OCI-M2 (cell line): ENCODE data around the gene UNC45A.

Experiments used
- DNase-seq: peaks from one replicate; lab custom pipeline; 2025; ENCODE audit not compliant: unreplicated experiment; lab: John Stamatoyannopoulos, UW

UNC45A gene

DNA sequence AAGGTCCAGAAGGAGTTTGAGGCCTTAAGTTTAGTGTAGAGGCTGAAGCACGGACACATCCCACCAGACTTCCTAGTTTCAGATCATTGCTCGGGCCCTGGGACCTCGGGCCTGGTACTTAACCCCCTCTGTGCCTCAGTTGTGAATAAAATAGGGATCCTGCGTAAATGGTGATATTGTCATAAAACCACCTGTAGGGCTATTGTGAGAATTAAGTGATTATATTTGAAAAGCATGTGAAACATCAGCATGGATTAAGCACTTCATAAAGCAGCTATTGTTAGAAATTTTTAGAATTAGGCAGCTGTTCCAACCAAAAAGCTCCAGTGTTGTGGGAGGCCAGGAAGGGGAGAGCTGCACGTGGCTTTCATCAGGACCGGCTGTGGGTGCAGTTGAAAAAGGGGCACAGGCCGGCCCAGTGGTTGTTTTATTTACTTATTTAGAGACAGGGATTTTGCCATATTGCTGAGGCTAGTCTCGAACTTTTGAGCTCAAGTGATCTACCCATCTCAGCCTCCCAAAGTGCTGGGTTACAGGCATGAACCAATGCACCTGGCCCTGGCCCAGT, 24.0 kb downstream of the UNC45A start:
- no peak for DNase-seq

DNA sequence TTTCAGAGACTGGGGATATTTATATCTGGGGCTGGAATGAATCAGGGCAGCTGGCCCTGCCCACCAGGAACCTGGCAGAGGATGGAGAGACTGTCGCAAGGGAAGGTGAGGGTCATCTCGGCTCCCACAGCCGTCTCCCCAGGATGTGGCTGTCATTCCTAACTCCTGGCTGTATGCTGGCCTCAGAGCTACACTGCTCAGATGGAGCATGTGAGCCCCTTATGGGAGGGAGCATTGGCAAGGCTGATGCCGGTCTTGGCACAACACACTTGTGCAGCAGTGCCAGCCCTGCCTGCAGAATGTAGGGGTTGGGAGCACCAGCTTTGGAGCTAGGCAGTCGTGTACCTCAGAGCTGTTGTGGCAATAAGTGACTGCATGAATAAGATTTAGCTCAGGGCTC, 24.8 kb downstream of the UNC45A start:
- DNase-seq: no peak

DNA sequence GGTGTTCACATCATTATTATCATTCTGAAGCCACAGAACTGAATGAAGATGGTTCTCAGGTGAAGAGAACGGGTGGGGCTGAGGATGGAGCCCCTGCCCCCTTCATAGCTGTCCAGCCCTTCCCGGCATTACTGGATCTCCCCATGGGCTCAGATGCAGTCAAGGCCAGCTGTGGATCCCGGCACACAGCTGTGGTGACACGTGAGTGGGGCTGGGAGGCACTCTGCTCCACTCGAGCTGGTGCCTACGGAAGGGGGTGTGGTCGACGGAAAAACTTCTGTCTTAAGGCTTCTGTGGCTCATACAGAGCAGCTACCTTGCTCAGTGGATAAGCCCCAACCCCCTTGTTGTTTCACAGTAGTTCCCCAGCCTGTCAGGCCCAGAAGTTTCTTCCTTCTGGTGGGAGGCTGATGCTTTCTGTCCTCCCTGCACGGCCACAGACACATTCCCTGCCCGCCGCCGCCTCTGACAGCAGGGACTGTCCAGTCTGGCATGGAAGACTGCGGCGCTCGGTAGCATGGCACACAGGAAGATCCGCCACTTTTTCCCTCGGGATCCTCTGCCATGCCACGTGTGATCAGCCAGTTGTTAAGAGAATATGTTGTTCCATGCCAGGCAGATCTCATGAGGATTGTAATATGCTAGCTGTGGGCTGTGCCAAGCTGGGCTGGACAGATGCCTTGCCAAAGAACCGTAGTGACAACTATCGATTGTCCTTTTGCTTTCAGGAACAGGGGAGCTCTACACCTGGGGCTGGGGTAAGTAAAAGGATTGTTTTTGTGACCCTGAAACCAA, 25.4 kb downstream of the UNC45A start:
- no peak for DNase-seq

DNA sequence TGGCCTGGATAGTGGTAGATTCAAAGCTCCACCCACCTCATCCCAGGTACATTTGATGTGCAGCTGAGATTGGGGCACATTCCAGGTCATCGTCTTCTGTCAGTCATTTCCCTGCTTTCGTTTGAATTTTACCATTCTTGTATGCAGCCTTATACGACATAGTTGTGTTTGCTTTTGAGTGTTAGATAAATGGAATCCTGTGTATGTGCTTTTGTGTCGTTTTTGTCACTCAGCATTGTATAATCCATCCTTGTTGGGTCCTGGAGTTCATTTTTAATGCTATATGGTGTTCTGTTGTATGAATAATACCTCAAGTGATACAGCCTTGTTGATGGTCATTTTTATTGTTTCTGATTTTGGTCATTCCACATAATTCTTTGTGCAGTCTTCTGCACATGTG, 26.9 kb downstream of the UNC45A start:
- no peak for DNase-seq

DNA sequence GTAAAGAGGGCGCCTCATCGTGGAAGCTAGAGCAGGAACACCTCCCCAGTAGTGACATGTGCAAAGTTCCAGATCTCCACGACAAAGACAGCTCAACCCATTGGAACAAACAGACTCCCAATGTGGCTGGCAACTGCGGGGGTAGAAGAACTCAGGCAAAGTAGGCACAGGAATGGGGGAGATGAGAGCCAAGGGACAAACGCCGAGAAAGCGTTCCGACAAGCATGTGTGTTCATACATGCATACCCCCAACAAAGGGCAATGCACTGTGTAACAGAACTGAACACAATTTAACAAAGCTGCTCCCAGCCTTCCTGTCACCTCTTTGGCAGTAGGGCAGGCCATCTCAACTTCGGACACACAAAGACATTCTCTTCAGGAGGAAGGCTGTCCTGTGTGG, 31.2 kb downstream of the UNC45A start:
- DNase-seq: no peak

DNA sequence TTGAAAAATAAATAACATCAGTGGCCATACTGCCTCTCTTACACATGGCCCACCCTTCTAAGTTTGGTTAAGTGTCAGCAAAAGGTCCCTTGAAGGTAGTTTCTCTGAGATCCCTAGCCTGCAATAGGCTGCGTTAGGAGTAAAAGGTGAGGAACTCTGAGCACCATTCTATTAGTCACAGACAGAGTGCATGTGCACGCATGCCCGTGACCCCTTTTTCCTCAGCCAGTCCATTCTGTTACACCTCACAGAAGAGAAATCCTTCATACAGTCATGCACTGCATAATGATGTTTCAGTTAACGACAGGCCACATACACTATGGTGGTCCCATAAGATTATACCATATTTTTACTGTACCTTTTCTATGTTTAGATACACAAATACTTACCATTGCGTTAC, 32.1 kb downstream of the UNC45A start:
- DNase-seq: no peak

DNA sequence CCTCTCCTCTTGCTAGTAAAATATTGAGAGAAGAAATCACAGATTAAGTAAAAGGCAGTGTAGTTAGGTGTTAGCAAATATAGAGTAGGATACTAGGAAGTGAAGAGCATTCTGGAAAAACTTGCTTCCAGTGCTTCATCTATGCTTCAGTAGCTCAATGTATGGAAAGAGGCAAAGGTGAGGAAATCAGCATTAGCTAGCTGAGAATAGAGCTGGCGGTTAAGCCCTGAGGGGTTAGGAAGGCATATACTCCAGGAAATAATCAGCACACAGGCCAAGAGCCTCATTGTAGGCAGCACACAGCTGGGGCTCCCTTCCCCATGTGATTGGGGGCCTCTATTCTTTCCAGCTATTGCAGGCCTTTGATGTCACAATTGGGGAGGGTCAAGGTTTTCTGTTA, 33.3 kb downstream of the UNC45A start:
- no peak for DNase-seq

DNA sequence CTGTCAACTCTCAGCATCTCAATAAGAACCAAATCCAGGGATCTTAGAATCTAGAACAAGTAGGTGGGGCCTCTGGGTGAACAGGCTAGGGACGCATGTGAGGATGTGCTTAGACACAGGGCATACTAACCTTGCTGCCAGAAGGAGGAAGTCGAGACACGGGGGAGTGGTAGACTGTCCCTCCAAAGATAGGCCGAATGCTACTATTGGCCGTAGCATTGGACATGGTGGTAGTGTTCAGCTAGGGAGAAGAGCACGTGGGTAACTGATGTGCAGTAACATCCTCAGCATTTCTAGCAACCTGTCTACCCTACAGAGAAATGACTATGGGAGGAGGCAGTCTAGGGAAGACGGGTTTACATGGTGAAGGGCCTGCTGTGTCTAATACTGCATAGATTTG, 35.2 kb downstream of the UNC45A start:
- no peak for DNase-seq

DNA sequence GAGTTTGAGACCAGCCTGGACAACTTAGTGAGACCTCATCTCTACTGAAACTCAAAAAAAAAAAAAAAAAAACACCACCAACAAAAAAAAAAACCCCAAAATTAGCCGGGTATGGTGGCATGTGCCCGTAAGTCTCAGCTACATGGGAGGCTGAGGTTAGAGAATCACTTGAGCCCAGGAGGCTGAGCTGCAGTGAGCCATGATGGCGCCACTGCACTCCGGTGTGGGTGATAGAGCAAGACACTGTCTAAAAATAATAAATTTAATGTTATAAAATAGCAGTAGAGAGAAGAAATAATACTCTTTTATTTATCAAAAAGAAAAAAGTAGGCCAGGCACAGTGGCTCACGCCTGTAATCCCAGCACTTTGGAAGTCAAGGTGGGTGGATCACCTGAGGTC, 37.0 kb downstream of the UNC45A start:
- DNase-seq: no peak

DNA sequence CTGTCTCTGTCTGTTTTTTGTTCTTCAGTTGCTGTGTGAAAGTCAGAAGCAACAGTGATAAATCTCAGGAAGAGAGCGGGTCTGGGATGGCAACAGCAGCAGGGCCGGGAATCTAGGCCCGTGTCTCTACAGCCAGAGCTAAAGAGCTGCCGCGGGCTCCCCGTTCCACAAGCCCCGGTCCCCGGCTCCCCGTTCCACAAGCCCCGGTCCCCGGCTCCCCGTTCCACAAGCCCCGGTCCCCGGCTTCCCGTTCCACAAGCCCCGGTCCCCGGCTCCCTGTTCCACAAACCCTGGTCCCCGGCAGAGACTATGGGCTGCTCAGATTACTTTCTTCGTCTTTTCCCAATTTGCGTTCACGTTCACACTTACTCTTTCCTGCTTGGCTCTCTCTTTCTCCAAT, 39.1 kb downstream of the UNC45A start:
- no peak for DNase-seq

DNA sequence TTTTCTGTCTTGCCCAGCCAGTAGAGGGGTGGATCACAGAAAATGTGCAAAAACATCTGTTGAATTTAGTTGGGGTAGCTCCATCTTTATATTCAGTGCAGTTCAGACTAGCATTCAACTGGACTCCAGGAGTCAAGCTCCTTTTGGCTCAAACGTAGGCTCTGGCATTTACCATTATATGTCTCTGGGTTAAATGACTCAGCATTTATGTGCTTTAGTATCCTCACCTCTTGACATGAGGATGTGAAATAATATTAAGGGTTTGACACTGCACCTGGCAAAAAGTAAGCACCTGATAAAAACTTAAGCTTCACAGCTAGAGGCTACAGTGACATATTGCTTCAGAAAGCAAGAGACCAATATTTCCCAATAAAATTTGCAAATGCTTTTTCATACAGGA, 44.5 kb downstream of the UNC45A start:
- no peak for DNase-seq

DNA sequence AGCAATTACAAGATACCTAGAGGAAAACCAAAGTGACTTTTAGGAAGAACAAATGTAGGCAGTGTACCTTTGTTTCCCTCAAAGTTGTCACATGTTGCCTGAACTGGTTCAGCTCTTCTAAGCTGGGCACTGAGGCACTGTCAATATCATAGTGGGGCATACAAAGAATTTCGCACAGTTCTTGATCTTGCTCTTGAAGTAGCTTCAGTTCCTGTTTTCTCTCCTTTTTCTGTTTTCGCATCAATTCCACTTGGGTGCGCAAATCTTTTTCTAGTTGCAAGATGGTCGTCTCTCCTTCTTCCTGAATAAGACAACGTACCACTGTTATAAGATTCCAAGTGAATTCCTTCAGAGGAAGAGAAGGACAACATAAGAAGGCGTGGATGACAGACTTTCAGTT, 46.6 kb downstream of the UNC45A start:
- DNase-seq: no peak

DNA sequence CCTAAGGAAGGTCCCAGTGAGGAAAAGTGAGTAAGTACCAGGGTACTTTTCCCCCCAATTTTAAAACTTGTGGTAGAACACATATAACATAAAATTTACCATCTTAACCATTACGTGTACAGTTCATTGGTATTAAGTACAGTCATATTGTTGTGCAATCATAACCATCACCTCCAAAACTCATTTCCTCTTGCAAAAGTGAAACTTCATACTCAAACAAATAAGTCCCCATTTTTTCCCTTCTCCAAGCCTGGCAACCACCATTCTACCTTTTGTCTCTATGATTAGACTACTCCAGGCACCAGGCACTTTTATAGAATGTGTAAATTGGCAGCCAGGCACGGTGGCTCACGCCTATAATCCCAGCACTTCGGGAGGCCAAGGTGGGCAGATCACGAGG, 47.0 kb downstream of the UNC45A start:
- DNase-seq: no peak

DNA sequence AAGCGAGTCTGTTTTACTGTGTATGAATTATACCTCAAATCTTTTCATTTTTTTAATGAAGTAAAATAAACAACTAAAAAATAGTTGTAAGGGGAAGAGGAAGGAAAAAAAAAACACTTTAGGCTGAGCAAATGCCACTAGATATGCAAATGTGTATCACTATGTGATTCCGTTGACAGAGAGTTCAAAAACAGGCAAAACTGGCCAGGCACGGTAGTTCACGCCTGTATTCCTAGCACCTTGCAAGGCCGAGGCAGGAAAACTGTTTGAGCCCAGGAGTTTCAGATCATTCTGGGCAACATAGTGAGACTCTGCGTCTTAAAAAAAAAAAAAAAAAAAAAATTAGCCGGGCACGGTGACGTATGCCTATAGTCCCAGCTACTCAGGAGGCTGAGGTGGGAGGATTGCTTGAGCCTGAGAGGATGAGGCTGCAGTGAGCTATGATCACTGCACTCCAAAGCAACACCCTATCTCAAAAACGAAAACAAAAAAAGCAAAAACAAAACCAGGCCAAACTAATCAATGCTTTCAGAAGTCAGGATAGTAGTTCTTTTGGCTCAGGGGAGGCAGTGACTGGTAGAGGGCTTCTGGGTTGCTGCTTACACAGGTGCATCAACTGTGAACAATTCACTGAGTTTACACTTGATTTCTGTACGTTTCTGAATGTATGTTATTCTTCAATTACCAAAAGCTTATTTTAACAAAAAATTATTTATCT, 51.9 kb downstream of the UNC45A start:
- DNase-seq: no peak

DNA sequence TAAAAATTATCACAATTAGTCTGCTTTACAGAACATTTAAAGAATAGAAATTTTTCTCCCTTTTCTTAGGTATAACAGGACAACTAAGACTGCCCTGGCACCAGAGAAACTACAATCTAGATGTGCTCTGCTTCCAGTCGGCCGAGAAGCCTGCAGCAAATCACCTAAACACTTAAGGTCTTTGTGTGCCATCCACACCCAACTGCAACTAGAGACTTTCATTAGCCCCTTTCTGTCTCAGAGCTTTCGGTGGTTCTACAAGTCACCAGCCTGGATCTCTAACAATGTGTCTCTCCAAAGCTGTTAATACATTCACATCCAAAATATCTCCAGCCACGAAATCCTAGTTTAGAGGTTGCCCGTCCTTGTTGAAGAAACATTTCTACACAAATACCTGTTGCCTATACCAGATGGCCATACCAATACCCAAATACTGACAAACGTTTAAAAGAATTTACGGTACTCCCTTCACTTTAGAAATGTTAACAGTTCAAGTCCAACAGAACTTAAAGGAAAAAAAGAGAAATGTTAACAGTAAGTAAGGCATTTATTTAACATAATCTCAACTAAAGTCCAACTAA, 52.6 kb downstream of the UNC45A start:
- DNase-seq: no peak

DNA sequence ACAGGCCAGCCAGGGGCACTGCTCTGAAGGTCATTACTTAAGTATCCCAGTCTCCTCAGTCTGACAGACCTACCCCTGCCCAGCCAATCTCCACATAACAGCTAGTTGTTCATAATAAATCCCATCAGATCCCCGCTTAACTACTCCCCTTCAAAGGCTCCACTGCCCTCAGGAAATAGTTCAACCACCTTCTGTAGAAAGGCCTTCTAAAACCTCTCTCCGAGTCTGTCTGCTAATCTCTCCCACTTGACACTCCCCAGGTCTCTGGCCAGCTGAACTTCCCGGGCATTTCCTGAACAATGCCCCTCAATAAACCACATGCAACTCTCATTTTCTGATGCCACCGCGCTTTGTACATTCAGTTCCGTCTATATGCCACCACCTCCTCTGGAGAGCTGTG, 53.2 kb downstream of the UNC45A start:
- no peak for DNase-seq

DNA sequence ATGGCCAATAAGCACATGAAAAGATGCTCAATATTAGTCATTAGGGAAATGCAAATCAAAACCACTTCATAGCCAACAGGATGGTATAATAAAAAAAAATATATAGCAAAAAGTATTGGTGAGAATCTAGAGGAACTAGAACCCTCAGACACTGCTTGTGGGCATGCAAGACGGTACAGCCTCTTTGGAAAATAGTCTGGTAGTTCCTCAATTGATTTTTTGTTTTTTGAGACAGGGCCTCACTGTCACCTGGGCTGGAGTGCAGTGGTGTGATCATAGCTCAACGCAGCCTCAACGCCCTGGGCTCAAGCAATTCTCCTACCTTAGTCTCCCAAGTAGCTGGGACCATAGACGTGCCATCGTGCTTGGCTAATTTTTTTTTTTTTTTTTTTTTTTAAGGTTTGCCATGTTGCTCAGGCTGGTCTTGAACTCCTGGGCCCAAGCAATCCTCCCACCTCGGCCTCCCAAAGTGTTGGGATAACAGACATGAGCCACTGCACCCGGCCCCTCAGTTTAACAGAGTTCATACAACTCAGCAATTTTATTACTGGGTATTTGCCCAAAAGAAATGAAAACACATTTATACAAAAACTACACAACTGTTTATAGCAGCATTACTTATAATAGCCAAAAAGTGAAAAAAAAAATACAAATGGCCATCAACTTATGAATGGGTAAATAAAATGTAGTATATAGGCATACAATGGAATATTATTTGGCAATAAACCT, 54.1 kb downstream of the UNC45A start:
- DNase-seq: no peak

DNA sequence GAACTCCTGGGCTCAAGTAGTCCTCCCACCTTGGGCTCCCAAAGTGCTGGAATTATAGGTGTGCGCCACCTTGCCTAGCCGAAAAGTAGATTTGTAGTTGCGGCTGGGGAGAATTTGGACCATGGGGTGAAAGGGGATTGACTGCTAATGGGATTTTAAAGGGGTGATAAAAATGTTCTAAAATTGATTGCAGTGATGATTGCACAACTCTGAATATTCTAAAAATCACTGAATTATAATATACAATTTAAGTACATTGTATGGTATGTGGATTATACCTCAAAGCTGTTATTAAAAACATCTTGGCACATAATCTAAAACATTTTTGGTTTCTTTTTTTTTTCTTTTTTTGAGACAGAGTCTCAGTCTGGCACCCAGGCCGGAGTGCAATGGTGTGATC, 55.4 kb downstream of the UNC45A start:
- DNase-seq: no peak

DNA sequence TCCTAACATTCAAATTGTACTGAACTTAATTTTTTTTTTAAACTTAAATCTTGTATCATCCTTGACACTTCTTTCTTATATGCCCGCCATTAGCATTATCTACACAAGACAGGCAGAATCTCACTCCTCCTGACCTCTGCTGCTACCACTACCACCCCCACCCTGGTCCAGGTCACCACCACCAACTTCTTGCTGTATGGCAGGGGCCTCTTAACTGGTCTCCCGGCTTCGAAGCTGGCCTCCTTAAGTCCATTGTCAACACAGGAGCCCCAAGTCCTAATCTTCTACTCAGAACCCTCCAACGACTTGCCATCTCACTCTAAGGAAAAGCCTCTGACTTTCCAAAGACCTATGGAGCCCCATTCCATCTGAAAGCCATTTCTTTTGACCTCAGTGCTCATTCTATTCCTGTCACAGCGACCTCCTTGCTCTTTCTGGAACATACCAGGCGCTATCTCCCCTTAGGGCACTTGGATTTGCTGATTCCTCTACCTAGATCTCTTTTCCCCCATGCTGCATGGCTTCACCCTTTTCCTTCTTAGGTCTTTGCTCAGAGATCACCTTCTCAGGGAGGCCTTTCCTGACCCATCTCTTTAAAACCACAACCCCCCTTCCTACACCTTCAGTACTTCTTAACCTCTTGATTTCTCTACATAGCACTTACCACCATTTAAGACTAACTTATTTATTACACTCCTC, 56.7 kb downstream of the UNC45A start:
- DNase-seq: no peak

DNA sequence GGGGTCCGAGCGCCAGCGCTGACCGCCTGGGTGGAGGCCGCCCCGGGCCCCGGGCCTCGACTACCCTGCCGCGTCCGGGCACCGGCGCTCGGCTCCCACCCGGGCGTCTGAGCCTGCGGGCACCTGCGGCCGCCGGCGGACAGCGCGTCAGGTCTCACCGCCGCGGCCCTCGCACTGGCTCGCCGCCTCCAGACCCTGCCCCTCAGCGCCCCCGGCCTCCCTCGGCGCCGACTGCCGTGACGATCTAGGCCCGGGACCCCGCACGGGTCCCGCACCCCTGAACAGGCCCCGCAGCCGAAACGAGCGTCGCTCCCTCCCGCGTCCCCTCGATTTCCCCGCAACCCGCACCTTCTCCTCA, 59.0 kb downstream of the UNC45A start:
- DNase-seq: no peak
